Stimulated activated effector memory CD8-positive, alpha-beta T cell treated with anti-CD3 and anti-CD28 coated beads, Interleukin-12 subunit alpha, Interleukin-12 subunit beta, amount 100 ng/mL, for 72 hours (primary cell): ENCODE results near the gene GPAT2.
"Not testable (repeated sequence)": the region's sequence is repeated elsewhere in the genome, so short reads cannot be mapped to it uniquely, and the experiment has no call there.

Experiments
- ATAC-seq: fragments of 150-1000 bp; cut with Tn5 transposase; 2 replicates; pipeline ENCODE4 v1.10.0; 2021
- DNase-seq, 2 donors: peaks; one replicate each; pipeline ENCODE4 v3.0.0; 2021 to 2022; ENCODE audit warnings: low spot score in 2 of 2
- H3K27ac Mint-ChIP-seq: one replicate; pipeline ENCODE4 v1.8.0; 2022; ENCODE audit warnings: mild to moderate bottlenecking, mixed read lengths
- H3K36me3 Mint-ChIP-seq: one replicate; pipeline ENCODE4 v1.8.0; 2022; ENCODE audit warnings: mild to moderate bottlenecking, mixed read lengths
- H3K4me1 Mint-ChIP-seq: one replicate; pipeline ENCODE4 v1.8.0; 2022; ENCODE audit warnings: mixed read lengths
- H3K4me3 Mint-ChIP-seq: one replicate; pipeline ENCODE4 v1.8.0; 2022; ENCODE audit warnings: mild to moderate bottlenecking, mixed read lengths
- H3K9me3 Mint-ChIP-seq: one replicate; pipeline ENCODE4 v1.8.0; 2022; ENCODE audit warnings: mixed read lengths

Gene GPAT2

GRCh38 chr2:96019909-96020590 lies 14.7 kb downstream of the GPAT2 start:
- not testable (repeated sequence) for H3K9me3 Mint-ChIP-seq, H3K36me3 Mint-ChIP-seq, DNase-seq, H3K27ac Mint-ChIP-seq, H3K4me3 Mint-ChIP-seq, H3K4me1 Mint-ChIP-seq
- peak; percentile 65 for ATAC-seq

GRCh38 chr2:96016321-96016720 lies 18.4 kb downstream of the GPAT2 start:
- H3K9me3 Mint-ChIP-seq, H3K36me3 Mint-ChIP-seq, H3K4me3 Mint-ChIP-seq, H3K27ac Mint-ChIP-seq, ATAC-seq, H3K4me1 Mint-ChIP-seq, DNase-seq: not testable (repeated sequence)

- H3K4me1 Mint-ChIP-seq, H3K36me3 Mint-ChIP-seq, H3K9me3 Mint-ChIP-seq, H3K4me3 Mint-ChIP-seq, ATAC-seq, DNase-seq, H3K27ac Mint-ChIP-seq: not testable (repeated sequence)
These were observed 21.9 kb downstream of the GPAT2 start for GRCh38 chr2:96012792-96013264.

- not testable (repeated sequence) for ATAC-seq, H3K27ac Mint-ChIP-seq, DNase-seq, H3K9me3 Mint-ChIP-seq, H3K36me3 Mint-ChIP-seq, H3K4me3 Mint-ChIP-seq, H3K4me1 Mint-ChIP-seq
These were observed 22.5 kb downstream of the GPAT2 start for GRCh38 chr2:96012086-96012791.

DNA sequence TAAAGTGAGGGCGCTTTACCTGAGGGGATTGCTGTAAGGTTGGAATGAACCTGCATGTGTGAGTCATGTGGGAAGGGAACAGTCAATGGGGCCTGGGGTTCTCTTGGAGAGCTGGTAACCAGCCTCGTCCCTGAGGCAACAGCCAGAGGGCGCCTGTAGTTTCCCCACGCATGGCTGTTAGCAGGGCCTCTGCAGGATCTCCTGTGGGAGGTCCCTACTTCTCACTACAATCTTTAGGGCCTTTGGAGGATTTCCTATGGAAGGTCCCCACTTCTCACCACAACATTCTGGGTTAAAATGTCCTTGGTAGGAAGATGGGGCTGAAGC lies 23.6 kb downstream of the GPAT2 start:
- H3K4me3 Mint-ChIP-seq = peak overlapping the region; percentile 77
- H3K36me3 Mint-ChIP-seq, H3K27ac Mint-ChIP-seq, H3K4me1 Mint-ChIP-seq, H3K9me3 Mint-ChIP-seq: not testable (repeated sequence)
- ATAC-seq = peak; percentile 29
- peak in 1 of 2 donors; percentile 55 for DNase-seq

- not testable (repeated sequence) for H3K4me1 Mint-ChIP-seq, H3K36me3 Mint-ChIP-seq, H3K9me3 Mint-ChIP-seq
- peak; percentile 99 for ATAC-seq
- DNase-seq = peak; percentile 93 to 96
- peak overlapping the region; percentile 81 for H3K27ac Mint-ChIP-seq
- peak overlapping the region; percentile 77 for H3K4me3 Mint-ChIP-seq
These were observed 24.2 kb downstream of the GPAT2 start for GRCh38 chr2:96010320-96011128.

GRCh38 chr2:96009833-96010232 lies 24.9 kb downstream of the GPAT2 start:
- not testable (repeated sequence) for DNase-seq, H3K4me1 Mint-ChIP-seq, H3K9me3 Mint-ChIP-seq, H3K36me3 Mint-ChIP-seq, ATAC-seq
- peak overlapping the region; percentile 81 for H3K27ac Mint-ChIP-seq
- H3K4me3 Mint-ChIP-seq = peak overlapping the region; percentile 77

- H3K9me3 Mint-ChIP-seq, DNase-seq, H3K36me3 Mint-ChIP-seq, ATAC-seq, H3K4me3 Mint-ChIP-seq, H3K4me1 Mint-ChIP-seq, H3K27ac Mint-ChIP-seq: not testable (repeated sequence)
These were observed 26.7 kb downstream of the GPAT2 start for GRCh38 chr2:96008051-96008450.

GRCh38 chr2:96006248-96006647 lies 28.5 kb downstream of the GPAT2 start:
- not testable (repeated sequence) for H3K36me3 Mint-ChIP-seq, H3K27ac Mint-ChIP-seq, DNase-seq, H3K4me3 Mint-ChIP-seq, H3K9me3 Mint-ChIP-seq, ATAC-seq, H3K4me1 Mint-ChIP-seq

DNA sequence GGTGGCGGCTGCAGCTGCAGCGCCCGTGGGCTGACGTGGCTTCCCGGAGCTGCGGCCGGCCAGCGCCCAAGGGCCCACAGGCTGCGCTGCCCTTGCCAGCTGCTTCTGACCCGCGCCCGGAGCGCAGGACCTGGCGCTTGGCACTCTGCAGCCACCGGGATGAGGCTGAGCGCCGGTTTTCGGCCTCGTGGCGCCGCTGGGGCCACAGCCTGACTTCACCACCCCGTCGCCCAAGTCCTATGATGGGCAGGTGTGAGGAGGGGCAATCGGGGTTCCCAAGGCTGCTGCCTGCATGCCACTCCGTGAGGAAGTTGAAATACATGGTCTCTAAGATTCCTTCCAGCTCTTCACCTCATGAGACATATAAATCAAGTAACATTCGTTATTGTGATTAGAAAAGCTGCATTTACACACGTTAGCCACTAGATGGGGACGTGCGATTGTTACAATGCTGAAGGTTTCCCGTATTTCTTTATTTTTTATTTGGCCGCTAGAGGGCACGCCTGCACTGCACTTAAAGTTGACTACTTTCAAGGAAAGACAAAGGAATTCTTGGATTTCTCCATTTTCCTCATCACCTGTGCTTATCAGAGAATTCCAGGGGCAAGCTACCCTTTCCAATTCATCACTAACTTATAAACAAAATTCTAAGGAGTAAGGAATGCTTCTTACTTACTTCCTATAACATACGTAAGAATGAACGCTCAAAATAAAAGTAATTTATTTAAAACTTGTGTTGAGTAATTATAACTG lies 42.0 kb downstream of the GPAT2 start:
- ATAC-seq (peak; percentile 74), DNase-seq (peak; percentile 49 to 78)
- not testable (repeated sequence) for H3K4me1 Mint-ChIP-seq, H3K36me3 Mint-ChIP-seq, H3K9me3 Mint-ChIP-seq
- H3K27ac Mint-ChIP-seq = peak overlapping the region; percentile 98
- H3K4me3 Mint-ChIP-seq = peak overlapping the region; percentile 96

DNA sequence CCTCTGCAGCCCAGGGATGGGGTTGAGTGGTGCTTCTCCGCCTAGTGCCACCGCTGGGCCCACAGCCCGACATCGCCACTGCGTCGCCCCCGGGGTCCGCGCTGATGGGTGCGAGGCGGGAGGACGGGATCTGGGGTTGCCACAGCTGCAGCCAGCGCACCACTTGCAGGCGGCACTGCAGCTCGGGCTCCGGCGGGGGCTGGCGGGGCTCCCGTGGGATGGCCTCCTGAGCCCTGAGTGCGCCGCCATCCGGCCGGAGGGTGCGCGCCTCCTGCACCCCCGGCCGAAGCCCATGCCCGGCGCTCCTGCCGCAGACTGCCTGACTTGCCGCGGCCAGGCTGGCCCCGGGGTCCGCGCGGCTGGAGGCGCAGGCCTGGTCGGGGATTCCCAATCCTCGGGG lies 42.6 kb downstream of the GPAT2 start:
- not testable (repeated sequence) for H3K9me3 Mint-ChIP-seq, H3K4me1 Mint-ChIP-seq, H3K36me3 Mint-ChIP-seq
- DNase-seq (peak in 1 of 2 donors; percentile 71), ATAC-seq (peak; percentile 66)
- peak overlapping the region; percentile 98 for H3K27ac Mint-ChIP-seq
- H3K4me3 Mint-ChIP-seq = peak overlapping the region; percentile 96

- DNase-seq (peak; percentile 29 to 74), ATAC-seq (peak; percentile 97)
- Mint-ChIP-seq H3K4me3 (peak within 1 kb of the TSS; percentile 96), H3K27ac (peak within 1 kb of the TSS; percentile 98)
- not testable (repeated sequence) for H3K4me1 Mint-ChIP-seq, H3K36me3 Mint-ChIP-seq, H3K9me3 Mint-ChIP-seq
These were observed 43.2 kb downstream of the GPAT2 start, which contains the start of gene ANKRD36C for GRCh38 chr2:95991351-95992094. Gene ANKRD36C, minus strand, starts transcription at chr2:95991824. Its CDS starts 116 bp downstream, at chr2:95991708.

DNA sequence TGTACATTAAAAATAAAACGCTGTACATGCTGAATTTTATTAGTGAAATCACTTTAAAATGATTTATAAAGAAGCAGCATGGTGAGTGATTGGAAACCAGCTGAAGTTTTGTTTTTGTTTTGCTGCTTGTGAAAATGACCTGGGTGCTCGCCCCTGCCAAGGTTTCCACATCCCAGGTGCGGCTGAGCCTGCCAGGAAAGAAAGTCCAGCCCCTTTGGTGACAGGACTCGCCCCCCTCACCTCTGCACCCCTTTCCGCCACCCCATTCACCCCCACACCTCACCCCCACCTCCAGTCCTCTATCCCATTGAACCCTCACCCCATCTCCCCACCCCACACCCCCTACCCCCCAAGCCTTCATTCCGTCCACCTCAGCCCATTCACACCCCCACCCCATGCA lies 43.8 kb downstream of the GPAT2 start:
- DNase-seq, ATAC-seq, H3K36me3 Mint-ChIP-seq, H3K4me1 Mint-ChIP-seq, H3K9me3 Mint-ChIP-seq: not testable (repeated sequence)
- peak overlapping the region; percentile 96 for H3K4me3 Mint-ChIP-seq
- peak overlapping the region; percentile 98 for H3K27ac Mint-ChIP-seq
